ENCODE measurements around the gene JMJD4. TPM values are rescaled to one million over a fixed set of nuclear protein-coding genes. Genes with fewer than 3 reads are reported as not detected.

The JMJD4 gene
- total and polyA plus RNA-seq, 2 of the 8 experiments (the other 6 are each of a cell fraction or from before 2014, with no cell fraction given) = 13.2 to 23.3 TPM

- Histone ChIP-seq H2BK120ac (replicated peaks; ENCODE audit: low read depth, low read length) (no peak overlapping the region), H3K9ac (replicated peaks in 1 of 4; ENCODE audit: extremely low read depth in 1 of 4, low read depth in 3 of 4, low read length in 3 of 4) (no peak overlapping the region), H3K4me1 (replicated peaks in 1 of 4; ENCODE audit: control insufficient read depth in 3 of 4, insufficient read depth in 4 of 4, low read length in 3 of 4) (no peaks in the 10 kb centered on the region), H3K56ac (replicated peaks; ENCODE audit: insufficient read length, low read depth, low read length) (no peak overlapping the region), H2AFZ (ENCODE audit: low read length) (no peak overlapping the region), H4K8ac (ENCODE audit: extremely low read depth, insufficient read depth, low read length) (no peak overlapping the region), H4K91ac (replicated peaks; ENCODE audit: insufficient read length, low read length) (no peak overlapping the region), H2BK15ac (ENCODE audit: low read length) (no peak overlapping the region), H3K23me2 (ENCODE audit: low read depth, low read length) (no peaks in the 10 kb centered on the region), H4K20me1 (replicated peaks in 1 of 2; ENCODE audit: control insufficient read depth in 1 of 2, insufficient read depth in 2 of 2, low read length in 2 of 2) (peaks cover 18 to 21% of the 10 kb centered on the region in 2 experiments), H3K23ac (ENCODE audit: insufficient read length) (no peak overlapping the region), H3K79me2 (ENCODE audit: control insufficient read depth in 1 of 2, insufficient read depth in 2 of 2, low read length in 2 of 2) (peaks cover 3 to 31% of the 10 kb centered on the region in 2 experiments; a peak in 3 of 4 replicates), H2BK20ac (ENCODE audit: low read length) (no peak overlapping the region), H3K9me3 (ENCODE audit: insufficient read depth in 2 of 2, low read depth in 1 of 2, low read length in 1 of 2) (no peaks in the 10 kb centered on the region), H4K5ac (ENCODE audit: insufficient read length, low read depth, low read length) (no peak overlapping the region), H2AK5ac (ENCODE audit: low read depth, low read length) (no peak overlapping the region), H3K27me3 (replicated peaks in 1 of 4; ENCODE audit: control insufficient read depth in 3 of 4, extremely low read depth in 1 of 4, insufficient read depth in 3 of 4, low read length in 3 of 4) (no peaks in the 10 kb centered on the region), H3K14ac (ENCODE audit: insufficient read length) (no peak overlapping the region), H2BK12ac (ENCODE audit: low read depth, low read length) (no peak overlapping the region), H3K79me1 (ENCODE audit: low read depth, low read length) (peaks cover 16% of the 10 kb centered on the region), H3K4me2 (ENCODE audit: insufficient read depth in 1 of 2, low read depth in 2 of 2, low read length in 2 of 2) (no peak overlapping the region), H3K27ac (ENCODE audit: low read depth, low read length) (no peak overlapping the region), H3K4me3 (ENCODE audit: extremely low read depth in 1 of 4, insufficient read depth in 2 of 4, low read depth in 3 of 4, low read length in 4 of 4) (no peak overlapping the region), H2BK5ac (ENCODE audit: low read depth, low read length) (no peak overlapping the region), H3K18ac (ENCODE audit: extremely low read depth, low read length) (no peak overlapping the region), H3K36me3 (ENCODE audit: control insufficient read depth in 2 of 4, insufficient read depth in 4 of 4, low read length in 3 of 4) (peaks cover 5 to 15% (median 12%) of the 10 kb centered on the region in 4 experiments; a peak in 6 of 8 replicates), H3K4ac (replicated peaks; ENCODE audit: insufficient read length, low read depth, low read length) (no peak overlapping the region)
- WGBS, 2 experiments (ENCODE audit: extremely low coverage in 1 of 2, insufficient coverage in 1 of 2, insufficient read length in 1 of 2, insufficient replicate concordance in 2 of 2, low coverage in 1 of 2, low lambda C conversion rate in 2 of 2, missing lambda C conversion rate in 1 of 2) = 97% methylated on average over 4 of the region's 4 CpGs; no CpG with 5 or more reads in 1 of the 2 experiments
- DNase-seq (ENCODE audit: low read depth in 1 of 2, low spot score in 2 of 2) (no peak), FAIRE-seq (no peak)
- ChIA-PET CTCF (ENCODE audit: partially characterized antibody) (interaction anchor here (1.2 kb wide), 1 partner anchor 281 kb away, joined by 3 read pairs; no protein-coding TSS in a partner anchor), POLR2A (ENCODE audit: partially characterized antibody) (no interaction called here)
- no peak for TF ChIP-seq TCF12 (IDR thresholded peaks at IDR 0.05; ENCODE audit: low read depth, low read length)
Observed at GRCh38 chr1:227754958-227755357, 19.9 kb upstream of the JMJD4 start.

Data from H1 (cell line).